H1 (cell line): ENCODE results near the gene VWF. TPM values are rescaled to one million over a fixed set of nuclear protein-coding genes. Genes with fewer than 3 reads are reported as not detected.
A peak's percentile ranks its signal among the peaks of the same experiment; 100 is the strongest.

Source experiments
- CTCF ChIA-PET: fragments of 300-600 bp; sonication (Branson Sonifier 250); formaldehyde crosslinking; loops from one replicate; lab custom pipeline; 2021; ENCODE audit not compliant: partially characterized antibody; lab: Charles Lee
- POLR2A ChIA-PET: fragments of 300-600 bp; sonication (Branson Sonifier 250); formaldehyde crosslinking; loops from one replicate; lab custom pipeline; 2021; ENCODE audit warnings: inconsistent platforms; ENCODE audit not compliant: partially characterized antibody; lab: Charles Lee
- DNase-seq, 2 experiments: peaks; one replicate each; pipeline versions ENCODE4 v3.0.0 to v3.0.0-alpha.2; 2010 to 2022; ENCODE audit warnings: low spot score in 2 of 2, low read depth in 1 of 2, mixed read lengths in 1 of 2
- FAIRE-seq: peaks from 2 replicates; lab custom pipeline; 2011; peaks lifted over from hg19 to GRCh38; lab: Jason Lieb, UNC
- H2AFZ ChIP-seq: 2 replicates; pipeline ENCODE4 v1.8.1; 2012; ENCODE audit warnings: low read length, inconsistent platforms
- H2AK5ac ChIP-seq: 2 replicates; pipeline ENCODE4 v1.6.1; 2013; ENCODE audit warnings: low read depth, low read length
- H2BK120ac ChIP-seq: replicated peaks from 2 replicates; pipeline ENCODE3; 2013; ENCODE audit warnings: low read depth, low read length, inconsistent platforms
- H2BK12ac ChIP-seq: 2 replicates; pipeline ENCODE4 v1.6.1; 2013; ENCODE audit warnings: low read depth, low read length
- H2BK15ac ChIP-seq: 2 replicates; pipeline ENCODE4 v1.6.1; 2013; ENCODE audit warnings: low read length
- H2BK20ac ChIP-seq: 2 replicates; pipeline ENCODE4 v1.6.1; 2013; ENCODE audit warnings: low read length
- H2BK5ac ChIP-seq: 2 replicates; pipeline ENCODE4 v1.6.1; 2013; ENCODE audit warnings: low read depth, low read length
- H3K14ac ChIP-seq: 2 replicates; pipeline ENCODE4 v1.6.1; 2013; ENCODE audit warnings: inconsistent platforms; ENCODE audit not compliant: insufficient read length
- H3K18ac ChIP-seq: 2 replicates; pipeline ENCODE4 v1.6.1; 2013; ENCODE audit warnings: low read length; ENCODE audit errors: extremely low read depth
- H3K23ac ChIP-seq: 2 replicates; pipeline ENCODE4 v1.6.1; 2013; ENCODE audit warnings: inconsistent platforms; ENCODE audit not compliant: insufficient read length
- H3K23me2 ChIP-seq: 2 replicates; pipeline ENCODE4 v1.6.1; 2013; ENCODE audit warnings: low read depth, low read length
- H3K27ac ChIP-seq: 2 replicates; pipeline ENCODE4 v1.6.1; 2011; ENCODE audit warnings: low read depth, low read length, inconsistent platforms
- H3K27me3 ChIP-seq, 4 experiments: replicated peaks in 1 of 4; 1 replicate in 1 of 4; 2 replicates in 3 of 4; pipeline versions ENCODE4 v1.6.1 to v1.8.1; 2011 to 2013; ENCODE audit warnings: low read length in 3 of 4, mild to moderate bottlenecking in 3 of 4, inconsistent platforms in 2 of 4, mixed read lengths in 2 of 4, moderate library complexity in 1 of 4; ENCODE audit not compliant: control insufficient read depth in 3 of 4, insufficient read depth in 3 of 4; ENCODE audit errors: extremely low read depth in 1 of 4
- H3K36me3 ChIP-seq, 4 experiments: 2 replicates each; pipeline versions ENCODE4 v1.6.1 to v1.8.1; 2011 to 2013; ENCODE audit warnings: mild to moderate bottlenecking in 4 of 4, low read length in 3 of 4, moderate library complexity in 2 of 4, control low read depth in 1 of 4, inconsistent platforms in 1 of 4; ENCODE audit not compliant: insufficient read depth in 4 of 4, control insufficient read depth in 2 of 4
- H3K4ac ChIP-seq: replicated peaks from 2 replicates; pipeline ENCODE3; 2013; ENCODE audit warnings: low read length, low read depth, mixed read lengths, inconsistent platforms; ENCODE audit not compliant: insufficient read length
- H3K4me1 ChIP-seq, 4 experiments: replicated peaks in 1 of 4; 1 replicate in 1 of 4; 2 replicates in 3 of 4; pipeline versions ENCODE4 v1.6.1 to v1.8.1; 2011 to 2013; ENCODE audit warnings: low read length in 3 of 4, inconsistent platforms in 2 of 4, mixed read lengths in 1 of 4; ENCODE audit not compliant: insufficient read depth in 4 of 4, control insufficient read depth in 3 of 4
- H3K4me2 ChIP-seq, 2 experiments: 2 replicates each; pipeline versions ENCODE4 v1.6.1 to v1.8.1; 2011 to 2013; ENCODE audit warnings: low read depth in 2 of 2, low read length in 2 of 2, control low read depth in 1 of 2, inconsistent platforms in 1 of 2, mild to moderate bottlenecking in 1 of 2; ENCODE audit not compliant: insufficient read depth in 1 of 2
- H3K4me3 ChIP-seq, 4 experiments: fragments of 200-600, 300-600 bp in 1 of 4; sonication (generic), shearing (Covaris generic), sonication (Bioruptor Twin) in 1 of 4; 2 replicates each; pipeline versions ENCODE4 v1.5.1 to v1.8.1; 2011 to 2016; ENCODE audit warnings: low read length in 4 of 4, low read depth in 3 of 4, control low read depth in 2 of 4, inconsistent platforms in 2 of 4, mild to moderate bottlenecking in 2 of 4, mixed read lengths in 1 of 4, moderate library complexity in 1 of 4; ENCODE audit not compliant: insufficient read depth in 2 of 4; ENCODE audit errors: extremely low read depth in 1 of 4
- H3K56ac ChIP-seq: replicated peaks from 2 replicates; pipeline ENCODE3; 2013; ENCODE audit warnings: low read depth, mild to moderate bottlenecking, mixed read lengths, low read length, inconsistent platforms; ENCODE audit not compliant: insufficient read length
- H3K79me1 ChIP-seq: 2 replicates; pipeline ENCODE4 v1.6.1; 2013; ENCODE audit warnings: low read depth, low read length, control low read depth
- H3K79me2 ChIP-seq, 2 experiments: 2 replicates each; pipeline versions ENCODE4 v1.6.1 to v1.8.1; 2012 to 2013; ENCODE audit warnings: low read length in 2 of 2, mild to moderate bottlenecking in 2 of 2, inconsistent platforms in 1 of 2; ENCODE audit not compliant: insufficient read depth in 2 of 2, control insufficient read depth in 1 of 2
- H3K9ac ChIP-seq, 4 experiments: replicated peaks in 1 of 4; 1 replicate in 1 of 4; 2 replicates in 3 of 4; pipeline versions ENCODE4 v1.6.1 to v1.8.1; 2011 to 2013; ENCODE audit warnings: low read depth in 3 of 4, low read length in 3 of 4, control low read depth in 2 of 4, mild to moderate bottlenecking in 2 of 4, moderate library complexity in 2 of 4, inconsistent platforms in 1 of 4; ENCODE audit errors: extremely low read depth in 1 of 4
- H3K9me3 ChIP-seq, 2 experiments: 2 replicates each; pipeline versions ENCODE4 v1.6.1 to v1.8.1; 2012 to 2013; ENCODE audit warnings: mild to moderate bottlenecking in 2 of 2, moderate library complexity in 2 of 2, control low read depth in 1 of 2, inconsistent platforms in 1 of 2, low read depth in 1 of 2, low read length in 1 of 2, mixed read lengths in 1 of 2; ENCODE audit not compliant: insufficient read depth in 2 of 2
- H4K20me1 ChIP-seq, 2 experiments: replicated peaks in 1 of 2; 2 replicates each; pipeline versions ENCODE3 to v1.8.1; 2011 to 2013; ENCODE audit warnings: inconsistent platforms in 2 of 2, low read length in 2 of 2, mild to moderate bottlenecking in 1 of 2; ENCODE audit not compliant: insufficient read depth in 2 of 2, control insufficient read depth in 1 of 2
- H4K5ac ChIP-seq: 2 replicates; pipeline ENCODE4 v1.6.1; 2013; ENCODE audit warnings: low read length, low read depth, mixed read lengths, inconsistent platforms; ENCODE audit not compliant: insufficient read length
- H4K8ac ChIP-seq: 2 replicates; pipeline ENCODE4 v1.8.0; 2013; ENCODE audit warnings: mild to moderate bottlenecking, moderate library complexity, low read length, inconsistent platforms; ENCODE audit not compliant: insufficient read depth; ENCODE audit errors: extremely low read depth
- H4K91ac ChIP-seq: replicated peaks from 2 replicates; pipeline ENCODE3; 2013; ENCODE audit warnings: low read length, mixed read lengths, inconsistent platforms; ENCODE audit not compliant: insufficient read length
- CTBP2 ChIP-seq: IDR thresholded peaks from 2 replicates; pipeline ENCODE4 v1.7.0; 2011; ENCODE audit warnings: borderline replicate concordance, mild to moderate bottlenecking, moderate library complexity, mixed read lengths, low read length; ENCODE audit not compliant: insufficient read depth, insufficient read length
- E2F6 ChIP-seq: IDR thresholded peaks from 2 replicates; pipeline ENCODE4 v1.6.1; 2012; ENCODE audit warnings: inconsistent platforms
- GTF2F1 ChIP-seq: IDR thresholded peaks from 2 replicates; pipeline ENCODE4 v1.6.1; 2012; ENCODE audit warnings: low read depth, low read length, improper control_type of control experiment, borderline replicate concordance
- MAX ChIP-seq: IDR thresholded peaks from 2 replicates; pipeline ENCODE4 v1.6.1; 2012; ENCODE audit warnings: inconsistent platforms
- SIRT6 ChIP-seq: IDR thresholded peaks from one replicate; pipeline ENCODE4 v1.7.1; 2012; ENCODE audit warnings: low read length, inconsistent platforms
- TCF12 ChIP-seq: IDR thresholded peaks from 2 replicates; pipeline ENCODE4 v1.6.1; 2011; ENCODE audit warnings: low read depth, mild to moderate bottlenecking, low read length
- WGBS, 2 experiments: shearing (Covaris generic) in 1 of 2; methylation state at CpG; one replicate each; pipeline versions ENCODE4 v1.1.6 to v1.1.7; 2013 to 2015; ENCODE audit warnings: low lambda C conversion rate in 2 of 2, mixed read lengths in 2 of 2, inconsistent platforms in 1 of 2, low coverage in 1 of 2, missing lambda C conversion rate in 1 of 2; ENCODE audit not compliant: insufficient replicate concordance in 2 of 2, insufficient coverage in 1 of 2, insufficient read length in 1 of 2; ENCODE audit errors: extremely low coverage in 1 of 2, missing lambda C conversion rate in 1 of 2; 5-methylcytosine and 5-hydroxymethylcytosine counted together
- polyA plus RNA-seq, 7 experiments: library from polyadenylated mRNA; depleted of rRNA in 3 of 7; stranded (reverse) in 5 of 7; unstranded in 2 of 7; fragments of >200 nt in 5 of 7; fragments of 200-250 nt in 2 of 7; gene quantifications; 1 replicate in 5 of 7; 2 replicates in 1 of 7; 4 replicates in 1 of 7; pipeline versions ENCODE4 v1.2.1 to v1.2.3, GENCODE V29; 2011 to 2013; ENCODE audit warnings: missing spikeins in 2 of 7, mixed read lengths in 2 of 7
- total RNA-seq: library from RNA; stranded (reverse); fragmentation: NEBNext Ultra II Directional; extraction: Animal tissue kit (Norgen Biotek cat#: 25700); gene quantifications from 2 replicates; pipeline ENCODE4 v1.2.1, GENCODE V29; 2021

Gene VWF
- total and polyA plus RNA-seq, 2 of the 8 experiments (the other 6 are each of a cell fraction or from before 2014, with no cell fraction given) = 0.39 to 0.60 TPM

GRCh38 chr12:5964913-5965900 is 159.3 kb downstream of the VWF start:
- Histone ChIP-seq H3K18ac (peak overlapping the region; percentile 48; the same call in 1 of the 2 replicates), H3K9me3 (no peaks in the 10 kb centered on the region), H3K79me1 (no peaks in the 10 kb centered on the region), H2BK12ac (peak overlapping the region; percentile 93; the same call in 1 of the 2 replicates), H3K4ac (peak overlapping the region; percentile 86), H3K56ac (no peak overlapping the region), H3K23me2 (no peaks in the 10 kb centered on the region), H4K91ac (peak overlapping the region; percentile 69), H3K27ac (no peak overlapping the region), H2BK20ac (peak overlapping the region; percentile 90; the same call in 1 of the 2 replicates), H3K4me2 (peak overlapping the region; percentile 30 to 58; a peak in 3 of 4 replicates), H3K9ac (no peak overlapping the region), H2AK5ac (peak overlapping the region; percentile 42; the same call in 1 of the 2 replicates), H2AFZ (no peak overlapping the region), H3K23ac (no peak overlapping the region), H4K8ac (no peak overlapping the region; the same call in 1 of the 2 replicates), H3K14ac (no peak overlapping the region), H2BK5ac (peak overlapping the region; percentile 76), H3K79me2 (no peaks in the 10 kb centered on the region), H3K4me3 (no peak overlapping the region), H3K4me1 (peaks cover 5 to 15% (median 13%) of the 10 kb centered on the region in 4 experiments; a peak in 6 of 7 replicates), H2BK15ac (no peak overlapping the region; the same call in 1 of the 2 replicates), H4K20me1 (peaks cover 0 to 4% of the 10 kb centered on the region in 2 experiments), H3K27me3 (0 out of 7 replicates have a peak, but pooled peaks cover 0 to 3% (median 0%) of the 10 kb centered on the region in 4 experiments), H4K5ac (no peak overlapping the region), H3K36me3 (no peaks in the 10 kb centered on the region), H2BK120ac (peak overlapping the region; percentile 57)
- DNase-seq (peak in 1 of 2 experiments; percentile 60), FAIRE-seq (no peak)
- ChIA-PET POLR2A (interaction anchor here (0.9 kb wide), 1 partner anchor 21 kb away, joined by 3 read pairs; the partner anchor contains the start of gene ANO2), CTCF (interaction anchor here (1.1 to 5.1 kb wide), 17 partner anchors 9 to 80 kb away, joined by 3 to 45 read pairs (median 5); no protein-coding TSS in a partner anchor)
- peak; percentile 59 for TF ChIP-seq CTBP2
- TF ChIP-seq MAX = 0 out of 2 replicates have a peak, but pooled peaks have one; percentile 30
- no peak for TF ChIP-seq SIRT6
- peak; percentile 28; the same call in 1 of the 2 replicates for TF ChIP-seq E2F6
- TF ChIP-seq GTF2F1 = no peak
- 0 out of 2 replicates have a peak, but pooled peaks have one; percentile 21 for TF ChIP-seq TCF12
- 60% methylated on average over 24 of the region's 24 CpGs; no CpG with 5 or more reads in 1 of the 2 experiments for WGBS, 2 experiments
